ENCODE results near the gene ATG16L1. TPM values are rescaled to one million over a fixed set of nuclear protein-coding genes. Genes with fewer than 3 reads are reported as not detected.

ATG16L1 gene
- total RNA-seq, 1 donor from 2014 or later = 27.9 TPM

DNA sequence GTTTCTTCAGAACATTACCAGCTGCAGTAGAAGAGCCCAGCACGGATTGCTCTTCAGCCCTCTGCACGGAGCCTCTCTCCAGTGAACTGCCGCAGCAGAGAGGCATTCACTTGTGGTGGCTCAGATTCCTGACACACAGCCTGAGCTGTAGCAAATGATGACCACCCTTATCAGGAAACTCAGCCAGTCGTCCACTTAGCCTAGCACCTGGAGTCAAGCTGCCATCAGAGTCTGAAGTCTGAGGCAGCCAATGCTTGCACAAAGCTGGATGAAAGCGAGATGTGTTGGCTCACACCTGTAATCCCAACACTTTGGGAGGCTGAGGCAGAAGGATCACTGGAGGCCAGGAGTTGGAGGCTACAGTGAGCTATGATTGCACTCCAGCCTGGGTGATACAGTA is 44.4 kb downstream of the ATG16L1 start:
- H3K9me3 Mint-ChIP-seq (ENCODE audit: low read depth) = no peaks in the 10 kb centered on the region
- H3K36me3 Mint-ChIP-seq (ENCODE audit: insufficient read depth) = peaks cover 41% of the 10 kb centered on the region
- TF ChIP-seq, protein P1, sequence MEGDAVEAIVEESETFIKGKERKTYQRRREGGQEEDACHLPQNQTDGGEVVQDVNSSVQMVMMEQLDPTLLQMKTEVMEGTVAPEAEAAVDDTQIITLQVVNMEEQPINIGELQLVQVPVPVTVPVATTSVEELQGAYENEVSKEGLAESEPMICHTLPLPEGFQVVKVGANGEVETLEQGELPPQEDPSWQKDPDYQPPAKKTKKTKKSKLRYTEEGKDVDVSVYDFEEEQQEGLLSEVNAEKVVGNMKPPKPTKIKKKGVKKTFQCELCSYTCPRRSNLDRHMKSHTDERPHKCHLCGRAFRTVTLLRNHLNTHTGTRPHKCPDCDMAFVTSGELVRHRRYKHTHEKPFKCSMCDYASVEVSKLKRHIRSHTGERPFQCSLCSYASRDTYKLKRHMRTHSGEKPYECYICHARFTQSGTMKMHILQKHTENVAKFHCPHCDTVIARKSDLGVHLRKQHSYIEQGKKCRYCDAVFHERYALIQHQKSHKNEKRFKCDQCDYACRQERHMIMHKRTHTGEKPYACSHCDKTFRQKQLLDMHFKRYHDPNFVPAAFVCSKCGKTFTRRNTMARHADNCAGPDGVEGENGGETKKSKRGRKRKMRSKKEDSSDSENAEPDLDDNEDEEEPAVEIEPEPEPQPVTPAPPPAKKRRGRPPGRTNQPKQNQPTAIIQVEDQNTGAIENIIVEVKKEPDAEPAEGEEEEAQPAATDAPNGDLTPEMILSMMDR (IDR thresholded peaks at IDR 0.05; ENCODE audit: unreplicated experiment) = no peak
- H3K4me3 Mint-ChIP-seq (ENCODE audit: low read depth) = no peak overlapping the region
- no peak overlapping the region for H3K27ac Mint-ChIP-seq
- H3K4me1 Mint-ChIP-seq (ENCODE audit: low read depth) = peaks cover 4% of the 10 kb centered on the region
- no peaks in the 10 kb centered on the region for H3K27me3 Mint-ChIP-seq
- DNase-seq (ENCODE audit: low spot score, unreplicated experiment) = no peak

DNA sequence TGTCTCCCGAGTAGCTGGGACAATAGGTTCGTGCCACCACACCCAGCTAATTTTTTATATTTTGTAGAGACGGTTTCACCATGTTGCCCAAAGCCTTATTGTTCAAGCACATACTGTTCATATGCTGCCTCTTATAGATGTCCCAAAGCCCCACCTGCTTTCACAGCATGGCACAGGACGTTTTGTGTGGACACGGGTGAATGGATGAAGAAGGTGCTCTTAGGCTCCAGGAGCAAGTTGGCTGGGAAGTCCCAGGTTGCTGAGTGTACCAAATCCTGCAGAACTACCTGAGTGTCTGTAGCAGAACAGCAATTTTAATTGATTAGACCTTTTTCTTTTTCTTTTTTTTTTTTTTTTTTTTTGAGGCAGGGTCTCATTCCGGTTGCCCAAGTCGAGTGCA is 45.6 kb downstream of the ATG16L1 start:
- TF ChIP-seq, protein P1 (IDR thresholded peaks at IDR 0.05; ENCODE audit: unreplicated experiment) = no peak
- H3K4me3 Mint-ChIP-seq (ENCODE audit: low read depth) = no peak overlapping the region
- H3K27me3 Mint-ChIP-seq = no peaks in the 10 kb centered on the region
- H3K4me1 Mint-ChIP-seq (ENCODE audit: low read depth) = no peaks in the 10 kb centered on the region
- H3K27ac Mint-ChIP-seq = no peak overlapping the region
- no peaks in the 10 kb centered on the region for H3K9me3 Mint-ChIP-seq (ENCODE audit: low read depth)
- H3K36me3 Mint-ChIP-seq (ENCODE audit: insufficient read depth) = peaks cover 36% of the 10 kb centered on the region
- DNase-seq (ENCODE audit: low spot score, unreplicated experiment) = no peak

DNA sequence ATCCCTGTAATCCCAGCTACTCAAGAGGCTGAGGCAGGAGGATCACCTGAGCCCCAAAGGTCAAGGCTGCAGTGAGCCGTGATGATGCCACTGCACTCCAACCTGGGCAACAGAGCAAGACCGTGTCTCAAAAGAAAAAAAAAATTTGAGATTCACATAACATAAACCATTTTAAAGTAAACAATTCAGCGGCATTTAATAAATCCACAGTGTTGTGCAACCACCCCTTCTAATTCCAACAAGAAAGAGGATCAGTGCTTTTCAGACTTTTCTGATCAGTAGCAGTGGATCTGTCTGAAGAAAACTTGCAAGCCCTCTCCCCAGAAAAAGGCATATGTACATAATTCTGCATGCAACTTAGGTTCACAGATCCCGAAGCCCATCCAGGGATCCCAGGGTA is 48.9 kb downstream of the ATG16L1 start:
- no peak for DNase-seq (ENCODE audit: low spot score, unreplicated experiment)
- no peak overlapping the region for H3K4me3 Mint-ChIP-seq (ENCODE audit: low read depth)
- H3K27me3 Mint-ChIP-seq = no peaks in the 10 kb centered on the region
- no peaks in the 10 kb centered on the region for H3K9me3 Mint-ChIP-seq (ENCODE audit: low read depth)
- H3K36me3 Mint-ChIP-seq (ENCODE audit: insufficient read depth) = peaks cover 10% of the 10 kb centered on the region
- H3K4me1 Mint-ChIP-seq (ENCODE audit: low read depth) = no peaks in the 10 kb centered on the region
- H3K27ac Mint-ChIP-seq = no peak overlapping the region
- TF ChIP-seq, protein P1 (IDR thresholded peaks at IDR 0.05; ENCODE audit: unreplicated experiment) = no peak

DNA sequence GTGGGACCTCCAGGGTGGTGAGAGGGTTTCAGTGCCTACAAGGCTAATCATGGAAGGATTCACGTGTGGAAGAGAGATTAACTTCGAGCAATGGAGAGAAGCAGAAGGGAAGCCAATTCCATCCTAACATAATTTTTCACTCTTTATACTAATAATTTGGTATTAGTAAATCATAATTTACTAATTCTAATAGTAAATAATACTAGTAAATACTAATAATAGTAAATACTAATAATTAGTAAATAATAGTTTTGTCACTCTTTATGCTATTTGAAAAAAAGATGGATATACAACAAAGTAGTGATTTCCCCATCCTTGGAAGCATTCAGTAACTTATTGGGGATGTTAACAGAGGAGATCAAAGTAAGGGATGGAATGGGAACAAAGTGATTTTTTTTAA is 49.8 kb downstream of the ATG16L1 start:
- H3K36me3 Mint-ChIP-seq (ENCODE audit: insufficient read depth) = peaks cover 4% of the 10 kb centered on the region
- H3K4me1 Mint-ChIP-seq (ENCODE audit: low read depth) = no peaks in the 10 kb centered on the region
- H3K27me3 Mint-ChIP-seq = no peaks in the 10 kb centered on the region
- TF ChIP-seq, protein P1 (IDR thresholded peaks at IDR 0.05; ENCODE audit: unreplicated experiment) = no peak
- H3K27ac Mint-ChIP-seq = no peak overlapping the region
- no peak for DNase-seq (ENCODE audit: low spot score, unreplicated experiment)
- H3K9me3 Mint-ChIP-seq (ENCODE audit: low read depth) = no peaks in the 10 kb centered on the region
- H3K4me3 Mint-ChIP-seq (ENCODE audit: low read depth) = no peak overlapping the region

DNA sequence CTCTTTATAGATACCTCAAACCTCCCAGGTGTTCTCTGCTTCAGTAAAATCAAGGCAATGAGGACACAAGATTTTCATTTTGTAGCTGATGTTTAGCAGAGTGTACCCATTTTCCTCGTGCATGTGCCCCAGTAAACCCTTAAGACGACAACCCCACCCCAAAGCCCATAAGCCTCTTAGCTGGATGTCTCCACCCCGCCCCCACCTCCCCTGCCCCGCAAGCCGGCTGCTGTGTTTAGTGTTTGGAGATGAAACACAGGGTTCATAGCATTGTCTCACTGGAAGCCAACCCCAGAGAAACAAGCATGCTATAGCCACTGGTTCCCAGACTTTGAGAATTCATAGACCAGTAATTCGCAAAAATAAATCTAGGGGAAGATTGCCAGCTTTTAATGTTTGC is 50.3 kb downstream of the ATG16L1 start:
- H3K4me3 Mint-ChIP-seq (ENCODE audit: low read depth) = no peak overlapping the region
- TF ChIP-seq, protein P1 (IDR thresholded peaks at IDR 0.05; ENCODE audit: unreplicated experiment) = no peak
- no peaks in the 10 kb centered on the region for H3K4me1 Mint-ChIP-seq (ENCODE audit: low read depth)
- H3K27me3 Mint-ChIP-seq = no peaks in the 10 kb centered on the region
- DNase-seq (ENCODE audit: low spot score, unreplicated experiment) = no peak
- no peak overlapping the region for H3K27ac Mint-ChIP-seq
- H3K36me3 Mint-ChIP-seq (ENCODE audit: insufficient read depth) = peaks cover 2% of the 10 kb centered on the region
- H3K9me3 Mint-ChIP-seq (ENCODE audit: low read depth) = no peaks in the 10 kb centered on the region
